Activated CD4-positive, alpha-beta T cell treated with anti-CD3 and anti-CD28 coated beads, Interleukin-2, amount 50 U/mL, for 1 hour (primary cell): Measurements from ENCODE around the gene GPR155.

Experiments
- DNase-seq: peaks from one replicate; pipeline ENCODE4 v3.0.0-alpha.2; 2020

GPR155 gene, protein sequence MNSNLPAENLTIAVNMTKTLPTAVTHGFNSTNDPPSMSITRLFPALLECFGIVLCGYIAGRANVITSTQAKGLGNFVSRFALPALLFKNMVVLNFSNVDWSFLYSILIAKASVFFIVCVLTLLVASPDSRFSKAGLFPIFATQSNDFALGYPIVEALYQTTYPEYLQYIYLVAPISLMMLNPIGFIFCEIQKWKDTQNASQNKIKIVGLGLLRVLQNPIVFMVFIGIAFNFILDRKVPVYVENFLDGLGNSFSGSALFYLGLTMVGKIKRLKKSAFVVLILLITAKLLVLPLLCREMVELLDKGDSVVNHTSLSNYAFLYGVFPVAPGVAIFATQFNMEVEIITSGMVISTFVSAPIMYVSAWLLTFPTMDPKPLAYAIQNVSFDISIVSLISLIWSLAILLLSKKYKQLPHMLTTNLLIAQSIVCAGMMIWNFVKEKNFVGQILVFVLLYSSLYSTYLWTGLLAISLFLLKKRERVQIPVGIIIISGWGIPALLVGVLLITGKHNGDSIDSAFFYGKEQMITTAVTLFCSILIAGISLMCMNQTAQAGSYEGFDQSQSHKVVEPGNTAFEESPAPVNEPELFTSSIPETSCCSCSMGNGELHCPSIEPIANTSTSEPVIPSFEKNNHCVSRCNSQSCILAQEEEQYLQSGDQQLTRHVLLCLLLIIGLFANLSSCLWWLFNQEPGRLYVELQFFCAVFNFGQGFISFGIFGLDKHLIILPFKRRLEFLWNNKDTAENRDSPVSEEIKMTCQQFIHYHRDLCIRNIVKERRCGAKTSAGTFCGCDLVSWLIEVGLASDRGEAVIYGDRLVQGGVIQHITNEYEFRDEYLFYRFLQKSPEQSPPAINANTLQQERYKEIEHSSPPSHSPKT

DNA sequence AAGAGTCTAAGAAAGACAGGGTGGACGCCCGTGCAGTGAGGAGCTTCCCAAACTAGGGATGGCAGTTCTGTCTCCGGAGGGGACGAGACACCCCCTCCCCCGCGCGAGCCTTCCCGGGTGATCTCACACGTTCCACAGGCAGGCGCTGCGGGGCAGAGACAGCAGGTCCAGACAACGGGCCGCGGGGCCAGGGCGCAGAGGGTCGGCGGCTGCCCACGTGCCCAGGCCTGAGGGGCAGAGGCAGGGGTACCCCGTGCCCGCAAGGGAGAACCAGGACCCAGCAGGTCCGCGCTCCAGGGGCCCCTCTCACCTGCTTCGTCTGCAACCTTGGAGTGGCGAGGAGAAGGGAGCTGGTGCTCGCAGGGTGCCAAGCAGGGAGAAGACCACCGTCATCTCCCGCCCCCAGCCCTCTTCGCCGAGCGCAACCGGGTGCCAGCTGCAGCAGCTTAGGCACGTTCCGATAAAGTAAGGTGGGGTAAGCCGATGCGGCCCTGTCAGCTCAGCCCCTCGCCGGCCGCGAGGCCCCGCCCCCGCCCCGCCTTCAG, at the start of gene GPR155:
TSS of gene GPR155 (minus strand) at position 467 of the 545 bp plus-strand sequence. CDS start 5,073 bp downstream, outside the sequence.
- DNase-seq: peak; percentile 36

DNA sequence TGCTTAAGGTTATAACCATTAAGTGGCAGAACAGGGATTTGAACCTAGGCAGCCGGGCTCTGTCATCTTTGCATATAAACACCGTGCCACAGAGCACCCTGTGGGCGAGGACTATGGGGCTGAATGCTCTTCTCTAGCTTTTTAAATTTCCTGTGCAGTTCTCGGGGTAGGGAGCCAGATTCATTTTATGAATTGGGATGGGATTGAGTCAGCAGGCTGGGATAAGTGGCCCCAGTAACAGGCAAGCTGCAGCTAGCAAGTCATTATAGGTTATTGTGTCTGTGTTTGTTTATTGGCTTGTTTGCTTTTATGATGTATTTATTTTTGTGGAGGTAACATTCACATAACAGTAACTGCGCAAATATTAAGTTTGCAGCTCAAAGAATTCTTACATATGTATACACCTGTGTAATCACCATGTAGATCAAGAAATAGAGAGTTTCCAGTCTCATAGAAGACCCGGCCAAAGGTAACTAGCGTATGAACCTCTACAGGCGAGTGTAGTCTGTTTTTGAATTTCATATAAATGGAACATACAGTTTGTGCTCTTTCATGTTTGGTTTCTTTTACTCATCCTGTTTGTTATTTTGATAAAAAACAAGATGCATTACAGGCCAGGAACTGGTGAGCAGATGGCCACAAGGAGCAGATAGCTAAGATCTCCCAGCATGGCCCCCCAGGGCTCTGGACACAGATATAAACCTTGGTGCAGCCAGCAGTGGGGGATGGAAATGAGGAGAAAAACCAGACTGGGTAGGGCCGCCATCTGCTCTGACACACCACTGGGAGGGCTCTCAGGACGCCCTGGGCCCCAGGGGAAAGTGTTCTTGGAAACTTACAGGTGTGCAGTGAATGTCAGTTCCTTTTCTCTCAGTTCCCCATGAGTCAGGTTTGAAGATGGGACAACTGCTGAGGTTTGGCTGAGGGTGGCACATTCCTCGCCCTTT, 49.2 kb upstream of the GPR155 start:
- DNase-seq: no peak

DNA sequence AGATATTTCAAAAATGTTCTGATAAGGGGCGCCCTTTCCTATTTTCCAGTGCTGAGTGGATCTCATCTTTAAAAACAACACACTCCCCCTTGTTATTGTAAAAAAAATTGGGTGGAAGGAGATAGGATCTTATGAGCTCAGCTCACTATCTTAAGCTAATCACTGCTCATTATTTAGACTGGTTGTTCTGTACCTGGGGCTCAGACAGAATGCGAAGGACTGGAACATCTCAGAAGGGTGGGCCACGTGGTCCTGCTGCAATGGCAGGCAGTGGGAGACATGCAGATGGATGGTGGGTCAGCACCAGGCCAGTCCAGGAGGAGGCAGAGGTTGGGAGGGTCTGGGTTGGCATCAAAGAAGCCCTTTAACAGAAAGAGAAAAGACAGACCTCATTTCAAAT, 48.3 kb upstream of the GPR155 start:
- no peak for DNase-seq

DNA sequence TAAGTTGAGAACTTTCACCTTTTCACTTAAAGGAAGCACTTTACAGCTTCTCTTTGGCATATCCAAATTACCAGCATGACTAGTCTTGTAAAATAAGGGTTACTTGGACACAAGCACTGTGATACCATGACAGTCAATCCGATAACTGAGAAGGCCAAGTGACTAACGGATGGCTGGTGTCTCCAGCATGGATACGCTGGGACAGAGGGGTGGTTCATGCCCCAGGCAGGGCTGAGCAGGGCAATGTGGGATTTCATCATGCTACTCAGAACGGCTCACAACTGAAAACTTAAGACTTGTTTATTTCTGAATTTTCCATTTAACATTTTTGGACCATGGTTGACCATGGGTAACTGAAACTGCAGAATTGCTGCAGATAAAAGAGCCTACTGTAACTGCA, 43.1 kb upstream of the GPR155 start:
- no peak for DNase-seq

DNA sequence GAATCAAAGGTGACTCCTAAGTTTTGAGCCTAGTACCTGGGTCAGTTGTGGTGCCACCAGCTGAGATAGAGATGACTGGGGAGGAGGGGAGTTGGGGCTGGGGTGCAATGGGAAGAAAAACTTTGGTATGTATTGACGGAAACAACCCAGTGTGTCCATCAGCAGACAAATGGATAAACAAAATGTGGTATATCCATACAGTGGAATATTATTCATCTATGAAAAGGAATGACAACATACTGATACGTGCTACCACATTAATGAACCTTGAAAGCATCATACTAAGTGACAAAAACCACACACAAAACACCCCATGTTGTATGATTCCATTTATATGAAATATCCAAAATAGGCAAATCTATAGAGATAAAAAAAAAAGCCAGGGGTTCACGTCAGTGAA, 41.1 kb upstream of the GPR155 start:
- DNase-seq: no peak

DNA sequence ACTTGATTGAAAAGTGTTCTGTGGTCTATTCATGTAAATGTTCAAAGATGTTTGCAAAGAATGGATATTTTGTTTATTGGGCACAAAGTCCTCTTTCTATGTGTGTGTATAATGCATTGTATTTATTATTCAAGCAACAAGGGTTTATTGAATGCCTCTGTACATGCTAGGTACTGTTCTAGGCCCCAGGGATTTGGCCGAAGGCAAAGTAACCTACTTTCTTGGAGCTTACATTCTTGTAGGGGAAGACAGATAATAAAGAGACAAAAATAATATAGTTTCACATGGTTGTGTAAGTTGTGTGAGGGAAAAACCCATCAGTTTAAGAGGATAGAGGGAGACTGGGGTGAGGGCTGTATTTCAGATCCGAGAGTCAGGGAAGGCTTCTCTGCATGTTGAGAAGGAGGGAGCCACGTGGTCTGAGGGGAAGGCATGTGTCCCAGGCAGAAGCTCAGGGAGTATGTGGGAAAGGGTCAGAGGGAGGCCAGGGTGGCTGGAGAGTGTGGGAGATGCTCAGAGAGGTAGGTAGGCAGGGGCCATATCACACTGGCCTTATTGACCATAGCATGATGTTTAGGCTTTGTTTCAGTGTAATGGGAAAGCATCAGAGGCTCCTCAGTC, 40.4 kb upstream of the GPR155 start:
- no peak for DNase-seq

DNA sequence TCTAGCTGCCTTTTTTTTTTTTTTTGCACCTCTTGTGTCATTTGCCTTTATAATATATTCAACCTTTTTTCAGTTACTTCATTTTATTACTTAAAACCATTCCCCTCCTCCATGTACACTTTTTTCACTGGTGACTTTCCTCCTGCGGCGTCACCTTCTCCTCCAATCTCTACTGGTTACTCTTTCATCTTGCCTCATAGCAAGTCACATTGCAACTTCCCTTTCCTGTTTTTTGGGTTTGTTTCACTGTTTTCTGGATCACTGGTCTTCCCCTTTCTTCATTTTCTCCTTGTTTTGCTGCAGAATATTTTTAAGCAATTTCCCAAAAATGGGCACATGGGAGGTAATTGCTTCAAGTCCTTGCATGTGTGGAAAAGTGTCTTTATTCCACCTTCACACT, 37.7 kb upstream of the GPR155 start:
- DNase-seq: no peak

DNA sequence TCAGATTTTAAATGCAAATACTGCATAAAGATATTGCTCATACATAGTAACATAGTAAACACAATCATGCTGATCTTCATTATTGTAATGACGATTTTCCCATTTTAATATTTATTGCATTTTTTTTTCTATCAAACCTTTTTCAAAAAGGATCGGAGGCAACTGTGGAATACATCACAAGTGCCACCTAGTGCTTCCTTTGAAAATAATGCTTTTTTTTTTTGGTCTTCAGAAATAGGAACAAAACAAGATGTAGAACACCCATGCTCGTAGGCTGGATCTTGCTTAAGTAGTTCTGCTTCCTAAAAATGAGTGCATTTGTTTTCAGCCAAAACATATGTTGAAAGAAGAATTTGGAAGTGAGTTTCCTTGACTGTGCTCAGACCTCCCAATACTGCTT, 35.7 kb upstream of the GPR155 start:
- no peak for DNase-seq

DNA sequence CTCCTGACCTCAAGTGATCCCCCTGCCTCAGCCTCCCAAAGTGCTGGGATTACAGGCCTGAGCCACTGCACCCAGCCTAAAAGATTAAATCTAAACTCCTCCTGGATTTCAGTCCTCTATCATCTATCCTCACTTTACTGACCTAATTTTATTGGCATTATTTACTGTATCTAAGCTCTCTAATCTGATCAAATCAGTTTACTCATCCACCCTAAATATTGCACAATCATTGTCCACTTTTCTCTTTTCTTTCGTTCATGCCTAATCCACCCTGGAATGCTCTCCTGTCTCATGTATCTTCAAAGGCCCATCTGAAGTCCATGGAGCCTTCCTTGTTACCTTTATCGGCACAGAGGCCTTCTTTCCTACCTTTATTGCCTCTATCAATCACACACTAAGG, 31.6 kb upstream of the GPR155 start:
- no peak for DNase-seq

DNA sequence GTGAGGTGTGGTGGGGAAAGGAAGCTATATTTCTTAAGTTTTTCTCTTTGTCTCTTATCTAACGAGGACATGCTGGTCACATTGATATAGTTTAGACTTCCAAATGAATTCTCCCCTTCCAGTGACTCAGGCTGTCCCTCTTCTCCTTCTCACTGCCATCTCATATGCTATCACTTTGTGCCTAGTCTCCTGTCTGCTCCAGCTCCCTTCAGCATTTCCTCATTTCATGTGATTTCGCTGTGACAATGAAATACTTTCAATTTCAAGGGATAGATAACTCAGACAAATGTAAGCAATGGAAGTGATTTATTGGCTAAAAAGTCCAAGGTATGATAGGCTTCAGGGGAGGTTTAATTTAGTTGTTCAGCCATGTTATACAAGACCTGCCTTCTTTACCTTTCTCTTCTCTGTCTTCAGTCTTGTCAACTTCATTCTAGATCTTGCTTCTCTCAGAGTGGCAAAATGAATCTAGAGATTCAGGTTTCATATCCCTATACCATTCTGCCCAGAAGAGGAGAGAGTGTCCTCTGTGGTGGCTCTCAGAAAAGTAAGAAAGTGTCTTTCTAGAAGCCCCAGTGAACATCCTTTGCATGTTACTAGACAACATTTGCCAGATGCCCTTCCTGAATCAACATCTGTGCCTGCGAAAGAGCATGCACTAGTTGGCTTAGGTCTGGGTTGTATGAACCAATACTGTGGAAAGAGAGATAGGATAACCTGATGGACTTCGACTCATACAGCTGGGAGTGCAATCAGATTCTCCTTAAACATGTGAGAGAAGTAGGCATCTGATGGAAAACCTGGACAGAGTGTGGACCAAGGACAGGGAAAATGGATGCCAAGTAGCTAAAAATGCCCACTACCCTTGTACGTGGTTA, 29.9 kb upstream of the GPR155 start:
- no peak for DNase-seq

DNA sequence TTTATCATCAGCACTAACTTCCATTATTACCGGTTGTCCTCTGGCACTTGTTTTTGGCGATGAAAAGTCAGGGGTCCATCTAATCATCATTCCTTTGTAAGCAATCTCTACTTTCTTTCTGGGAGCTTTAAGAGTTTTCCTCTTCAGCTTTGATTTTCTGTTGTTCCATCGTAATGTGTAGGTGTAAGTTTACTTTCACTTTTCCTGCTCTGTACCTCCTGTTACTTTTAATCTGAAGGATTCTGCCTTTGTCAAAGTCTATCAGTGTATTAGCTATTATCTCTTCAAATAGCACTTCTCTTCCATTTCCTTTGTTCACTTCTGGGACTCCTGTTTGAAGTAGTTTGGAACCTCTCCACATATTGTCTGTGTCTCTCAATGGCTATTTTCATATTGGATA, 25.5 kb upstream of the GPR155 start:
- no peak for DNase-seq

DNA sequence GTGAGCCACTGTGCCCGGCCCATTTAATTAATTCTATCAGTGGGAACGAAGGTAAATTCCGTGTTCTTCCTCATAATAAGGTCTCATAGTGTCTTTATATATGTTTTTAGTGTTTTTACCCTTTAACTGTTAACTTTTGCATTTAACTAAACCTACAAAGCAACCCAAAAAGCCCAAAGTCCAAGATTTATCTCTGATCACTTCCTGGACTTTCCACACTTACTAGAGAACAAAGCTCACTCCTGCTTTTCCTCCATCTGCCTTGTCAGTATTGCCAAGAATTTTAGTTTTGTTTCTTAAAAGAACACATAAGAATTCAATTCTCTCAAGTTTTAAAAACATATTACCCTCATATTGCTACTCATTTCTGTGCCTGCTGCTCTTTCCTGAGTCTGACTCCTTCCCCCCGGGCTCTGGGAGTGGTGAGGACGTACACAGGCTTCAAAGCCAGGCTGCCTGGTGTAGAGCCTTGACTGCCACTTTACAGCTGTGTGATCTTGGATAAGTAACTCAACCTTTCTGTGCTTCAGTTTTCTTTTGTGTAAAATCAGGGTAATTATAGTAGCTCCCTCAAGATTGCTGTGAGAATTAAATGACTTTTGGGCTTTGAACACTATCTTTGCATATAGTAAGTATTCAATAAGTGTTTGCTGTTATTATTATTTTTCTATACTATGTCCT, 24.9 kb upstream of the GPR155 start:
- DNase-seq: no peak

DNA sequence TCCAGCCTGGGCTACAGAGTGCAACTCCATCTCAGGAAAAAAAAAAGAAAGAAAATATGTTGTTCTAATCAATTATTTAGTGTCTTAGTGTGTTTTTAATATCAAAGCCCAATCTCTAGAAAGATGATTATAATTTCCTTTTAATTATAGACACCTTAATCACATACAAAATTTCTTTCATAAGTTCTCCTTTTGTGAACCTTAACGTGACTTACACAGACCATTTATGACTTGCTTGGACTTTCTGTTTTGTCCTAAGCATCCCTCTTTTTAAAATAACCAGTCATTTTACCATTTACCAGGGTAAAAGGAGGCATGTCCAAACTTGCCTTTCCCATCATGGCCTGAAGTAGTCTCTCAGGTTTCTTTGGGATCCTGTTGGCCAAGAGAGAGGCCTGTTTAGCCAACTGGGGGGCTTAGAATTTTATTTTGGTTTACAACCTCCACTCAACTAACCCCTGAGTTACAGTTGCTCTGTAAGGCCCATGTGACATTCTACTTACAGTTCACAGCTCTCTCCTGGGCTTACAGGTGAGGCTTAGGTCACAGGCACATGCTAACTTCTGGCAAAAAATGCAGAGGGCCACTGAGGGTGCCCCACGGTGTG, 23.9 kb upstream of the GPR155 start:
- no peak for DNase-seq

DNA sequence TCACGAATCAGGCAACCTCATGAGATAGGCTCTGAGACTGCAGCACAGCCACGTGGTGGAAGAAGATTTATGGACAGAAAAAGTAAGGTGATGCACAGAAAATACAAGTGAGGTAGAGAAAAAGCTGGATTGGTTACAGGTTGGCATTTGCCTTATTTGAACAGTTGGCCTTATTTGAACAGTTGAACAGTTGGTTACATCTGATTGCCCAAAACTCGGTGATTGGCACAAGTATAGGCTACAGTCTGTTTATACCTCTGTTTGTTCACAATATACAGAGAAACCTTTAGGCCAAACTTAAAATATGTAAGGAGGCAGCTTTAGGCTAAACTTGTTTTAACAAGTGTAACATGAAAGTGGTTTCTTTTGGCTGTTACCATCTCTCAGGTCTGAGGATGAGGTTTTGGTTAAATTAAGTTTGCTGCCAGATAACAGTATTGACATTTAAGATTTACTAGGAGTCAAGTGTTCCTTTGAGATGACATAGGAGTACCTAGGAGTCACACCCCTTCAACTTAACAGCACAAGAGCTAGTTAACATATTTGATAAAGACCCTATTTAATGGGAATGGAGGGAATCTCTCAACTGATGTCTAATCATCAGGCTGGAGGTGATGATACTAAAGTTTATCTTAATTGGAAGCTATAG, 16.5 kb upstream of the GPR155 start:
- DNase-seq: no peak

DNA sequence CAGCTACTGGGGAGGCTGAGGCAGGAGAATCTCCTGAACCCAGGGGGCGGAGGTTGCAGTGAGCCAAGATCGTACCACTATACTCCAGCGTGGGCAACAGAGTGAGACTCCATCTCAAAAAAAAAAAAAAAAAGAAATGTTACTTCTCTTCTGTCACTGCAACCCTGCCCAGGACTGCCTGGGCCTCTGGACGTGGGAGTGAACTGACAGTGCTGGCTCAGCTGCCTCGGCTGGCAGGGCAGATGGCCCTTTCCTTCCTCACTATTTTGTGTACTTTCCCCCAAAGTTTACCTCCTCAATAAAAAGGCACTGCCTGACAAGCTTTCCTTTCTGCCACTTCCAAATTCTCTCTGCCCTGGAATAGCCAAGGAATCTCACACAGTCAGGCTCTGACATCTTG, 12.5 kb upstream of the GPR155 start:
- no peak for DNase-seq

DNA sequence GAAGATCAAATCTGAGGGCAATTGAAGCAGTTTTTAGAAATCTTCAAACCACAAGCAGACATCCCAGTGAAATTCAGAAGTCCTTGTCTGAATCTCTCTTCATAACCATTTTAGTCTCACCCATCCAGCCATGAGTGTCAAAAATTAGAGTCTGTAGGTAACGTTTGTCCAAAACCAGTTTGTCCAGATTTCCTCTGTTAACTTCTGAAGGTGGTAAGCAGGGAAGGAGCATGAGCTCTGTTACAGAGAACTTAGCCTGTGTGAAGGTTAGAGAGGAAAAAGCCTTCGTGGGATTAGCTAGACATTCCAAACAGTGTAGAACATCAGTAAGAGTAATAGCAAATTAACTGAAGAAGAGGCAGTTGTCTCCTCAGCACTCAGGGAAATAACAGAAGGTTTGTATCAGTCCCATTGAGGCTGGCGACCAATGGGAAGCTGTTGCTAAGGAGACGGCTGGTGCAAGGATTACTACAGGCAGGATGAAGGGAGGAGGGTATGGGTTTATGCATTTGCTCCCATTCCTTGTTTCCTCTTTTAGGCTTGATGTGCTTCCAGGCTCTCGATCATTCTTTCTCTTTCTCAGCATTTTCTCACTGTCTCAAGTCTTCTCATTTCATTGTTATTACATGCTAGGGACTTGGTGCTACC, 8.7 kb upstream of the GPR155 start:
- no peak for DNase-seq

DNA sequence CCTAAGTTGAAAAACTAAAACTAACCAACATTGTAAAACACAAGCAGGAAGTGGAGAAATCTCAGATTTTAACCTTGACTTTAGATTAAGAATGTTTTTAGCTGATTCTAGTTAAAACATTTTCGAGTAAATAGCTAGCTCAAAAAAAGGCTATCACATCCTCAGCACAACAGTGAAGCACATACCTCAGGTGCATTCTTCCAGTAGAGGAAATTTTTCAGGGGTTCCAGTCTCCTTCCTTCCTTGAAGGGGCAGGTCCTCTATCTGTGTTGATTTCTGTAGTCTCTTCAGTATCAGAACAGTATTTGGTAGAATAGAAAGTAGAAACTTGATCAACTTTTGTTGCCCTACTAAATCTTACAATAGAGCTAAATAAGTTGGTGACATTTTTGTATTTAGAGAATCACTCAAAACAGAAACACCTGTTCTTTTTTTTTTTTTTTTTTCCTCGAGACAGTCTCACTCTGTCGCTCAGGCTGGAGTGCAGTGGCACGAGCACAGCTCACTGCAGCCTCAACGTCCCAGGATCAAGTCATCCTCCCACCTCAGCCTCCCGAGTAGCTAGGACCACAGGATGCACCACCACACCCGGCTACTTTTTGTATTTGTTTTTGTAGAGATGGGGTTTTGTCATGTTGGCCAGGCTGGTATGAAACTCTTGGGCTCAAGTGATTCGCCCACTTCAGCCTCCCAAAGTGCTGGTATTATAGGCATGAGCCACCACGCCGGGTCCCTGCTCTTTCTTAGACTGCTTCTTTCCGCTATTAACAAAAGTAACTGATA, 6.9 kb upstream of the GPR155 start:
- no peak for DNase-seq

DNA sequence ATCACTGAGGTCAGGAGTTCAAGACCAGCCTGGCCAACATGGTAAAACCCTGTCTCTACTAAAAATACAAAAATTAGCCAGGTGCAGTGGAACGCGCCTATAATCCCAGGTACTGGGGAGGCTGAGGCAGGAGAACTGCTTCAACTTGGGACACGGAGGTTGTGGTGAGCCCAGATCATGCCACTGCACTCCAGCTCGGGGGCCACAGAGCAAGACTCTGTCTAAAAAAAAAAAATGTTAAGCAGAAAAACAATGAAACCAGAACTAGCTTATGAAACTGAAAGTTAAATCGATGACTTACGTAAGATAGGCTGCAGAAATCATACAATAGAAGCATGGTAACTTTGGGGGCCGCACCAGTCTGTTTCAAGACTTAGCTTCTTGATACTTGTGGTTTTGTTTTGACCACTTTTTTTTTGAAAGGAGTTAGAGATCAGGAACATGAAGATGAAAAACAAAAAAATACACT, 6.2 kb upstream of the GPR155 start:
- DNase-seq: peak; percentile 51
